ENCODE data around the gene RGSL1.

The RGSL1 gene

DNA sequence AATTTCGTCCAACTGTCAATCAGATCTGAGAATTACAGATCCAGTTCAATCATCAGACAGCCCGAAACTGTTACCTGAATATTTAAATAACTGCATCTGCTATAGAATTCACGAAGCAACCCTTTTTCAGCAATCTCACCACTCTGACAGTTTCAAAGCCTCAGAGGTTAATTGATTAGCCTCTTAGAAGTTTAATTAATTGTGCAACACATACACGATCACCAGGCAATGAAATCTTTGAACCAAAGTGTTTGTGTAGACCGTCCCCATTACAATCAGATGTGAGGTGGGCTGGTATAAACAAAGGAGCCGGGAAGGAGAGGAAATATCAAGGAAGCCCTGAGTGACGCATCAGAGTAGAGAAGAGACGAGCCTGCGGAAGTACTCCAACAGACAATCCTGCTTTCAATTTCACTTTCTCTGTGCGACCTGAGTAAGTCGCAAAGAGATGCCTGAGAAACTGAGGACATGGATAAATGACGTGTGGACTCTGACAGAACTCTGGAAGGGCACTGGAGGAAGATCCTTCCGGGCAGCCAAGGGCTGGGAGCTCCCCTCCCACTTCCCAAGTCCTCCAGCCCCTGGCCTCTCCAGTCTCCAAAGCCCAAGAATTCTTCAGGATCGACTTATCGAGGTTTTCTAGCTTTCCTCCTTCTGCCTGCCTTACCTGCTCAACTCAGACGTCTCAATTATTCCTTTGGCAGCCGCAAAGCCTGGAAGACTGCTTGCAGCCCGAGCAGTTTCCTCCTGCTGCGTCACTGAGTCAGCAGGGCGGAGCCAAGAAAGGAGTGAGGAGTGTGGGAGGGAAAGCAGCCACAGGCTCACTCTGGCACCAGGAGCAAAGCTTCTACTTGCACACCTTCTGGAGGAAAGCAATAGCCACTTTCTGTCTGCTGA is 138.8 kb downstream of the RGSL1 start, which contains the start of gene RNASEL:
TSS of gene RNASEL (minus strand) at position 757 of the 897 bp plus-strand sequence. CDS start 2,450 bp downstream, outside the sequence.
- peak within 1 kb of the TSS; percentile 73 for H3K4me3 ChIP-seq (ENCODE audit: low read depth, low read length)
- CTCF ChIA-PET = interaction anchor here (1.6 to 23.1 kb wide), 3 partner anchors 12 to 445 kb away, joined by 5 to 997 read pairs (median 65); partner anchors contain the start of gene NPL
- TF ChIP-seq, protein P1, sequence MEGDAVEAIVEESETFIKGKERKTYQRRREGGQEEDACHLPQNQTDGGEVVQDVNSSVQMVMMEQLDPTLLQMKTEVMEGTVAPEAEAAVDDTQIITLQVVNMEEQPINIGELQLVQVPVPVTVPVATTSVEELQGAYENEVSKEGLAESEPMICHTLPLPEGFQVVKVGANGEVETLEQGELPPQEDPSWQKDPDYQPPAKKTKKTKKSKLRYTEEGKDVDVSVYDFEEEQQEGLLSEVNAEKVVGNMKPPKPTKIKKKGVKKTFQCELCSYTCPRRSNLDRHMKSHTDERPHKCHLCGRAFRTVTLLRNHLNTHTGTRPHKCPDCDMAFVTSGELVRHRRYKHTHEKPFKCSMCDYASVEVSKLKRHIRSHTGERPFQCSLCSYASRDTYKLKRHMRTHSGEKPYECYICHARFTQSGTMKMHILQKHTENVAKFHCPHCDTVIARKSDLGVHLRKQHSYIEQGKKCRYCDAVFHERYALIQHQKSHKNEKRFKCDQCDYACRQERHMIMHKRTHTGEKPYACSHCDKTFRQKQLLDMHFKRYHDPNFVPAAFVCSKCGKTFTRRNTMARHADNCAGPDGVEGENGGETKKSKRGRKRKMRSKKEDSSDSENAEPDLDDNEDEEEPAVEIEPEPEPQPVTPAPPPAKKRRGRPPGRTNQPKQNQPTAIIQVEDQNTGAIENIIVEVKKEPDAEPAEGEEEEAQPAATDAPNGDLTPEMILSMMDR (IDR thresholded peaks at IDR 0.05; ENCODE audit: insufficient read depth, low read length, missing control alignments) = no peak
- POLR2A ChIA-PET = no interaction called here
- DNase-seq (ENCODE audit: low read depth, low spot score) = no peak

DNA sequence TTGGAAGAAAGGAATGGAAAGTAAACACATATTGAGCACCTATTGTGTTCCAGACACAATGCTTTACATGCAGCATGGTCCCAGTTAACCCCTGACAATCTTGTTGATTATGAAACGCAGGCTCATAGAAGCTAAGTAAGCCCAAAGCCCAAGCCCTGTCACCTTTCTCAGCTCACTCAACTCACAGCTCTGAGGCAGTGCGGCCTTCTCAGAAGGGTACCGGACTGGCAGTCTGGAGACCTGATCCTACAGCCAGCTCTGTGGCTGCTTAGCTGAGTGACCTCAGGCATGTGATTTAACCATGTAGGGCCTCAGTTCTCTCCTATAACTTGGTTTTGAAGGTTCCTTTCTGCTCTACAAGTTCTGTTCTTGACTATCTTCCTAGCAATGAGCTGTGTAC is 139.6 kb downstream of the RGSL1 start:
- DNase-seq (ENCODE audit: low read depth, low spot score) = no peak
- no peak overlapping the region for H3K4me3 ChIP-seq (ENCODE audit: low read depth, low read length)
- TF ChIP-seq, protein P1 (IDR thresholded peaks at IDR 0.05; ENCODE audit: insufficient read depth, low read length, missing control alignments) = no peak
- ChIA-PET POLR2A (no interaction called here), CTCF (interaction anchor here (1.6 to 23.1 kb wide), 3 partner anchors 11 to 446 kb away, joined by 5 to 997 read pairs (median 65); partner anchors contain the start of gene NPL)

DNA sequence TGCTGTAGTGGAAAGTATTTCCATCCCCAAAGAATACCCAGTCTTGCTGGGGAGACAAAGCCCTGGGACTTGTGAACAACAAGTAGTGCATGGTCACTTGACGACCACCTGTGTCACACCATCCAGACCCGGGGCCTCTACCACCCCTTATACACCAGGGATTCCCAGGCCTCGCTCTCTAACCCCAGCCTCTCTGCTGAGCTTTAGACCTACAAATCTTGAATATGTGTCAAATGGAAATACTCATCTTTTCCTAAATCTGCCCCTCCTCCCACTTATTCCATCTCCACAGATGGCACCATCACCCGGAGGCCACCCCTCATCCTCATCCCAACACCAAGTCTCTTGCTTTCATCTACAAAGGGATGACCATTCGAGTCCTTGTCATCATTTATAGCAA is 140.0 kb downstream of the RGSL1 start:
- no peak for DNase-seq (ENCODE audit: low read depth, low spot score)
- ChIA-PET POLR2A (no interaction called here), CTCF (interaction anchor here (1.6 to 23.1 kb wide), 3 partner anchors 11 to 447 kb away, joined by 5 to 997 read pairs (median 65); partner anchors contain the start of gene NPL)
- TF ChIP-seq, protein P1 (IDR thresholded peaks at IDR 0.05; ENCODE audit: insufficient read depth, low read length, missing control alignments) = no peak
- H3K4me3 ChIP-seq (ENCODE audit: low read depth, low read length) = no peak overlapping the region

DNA sequence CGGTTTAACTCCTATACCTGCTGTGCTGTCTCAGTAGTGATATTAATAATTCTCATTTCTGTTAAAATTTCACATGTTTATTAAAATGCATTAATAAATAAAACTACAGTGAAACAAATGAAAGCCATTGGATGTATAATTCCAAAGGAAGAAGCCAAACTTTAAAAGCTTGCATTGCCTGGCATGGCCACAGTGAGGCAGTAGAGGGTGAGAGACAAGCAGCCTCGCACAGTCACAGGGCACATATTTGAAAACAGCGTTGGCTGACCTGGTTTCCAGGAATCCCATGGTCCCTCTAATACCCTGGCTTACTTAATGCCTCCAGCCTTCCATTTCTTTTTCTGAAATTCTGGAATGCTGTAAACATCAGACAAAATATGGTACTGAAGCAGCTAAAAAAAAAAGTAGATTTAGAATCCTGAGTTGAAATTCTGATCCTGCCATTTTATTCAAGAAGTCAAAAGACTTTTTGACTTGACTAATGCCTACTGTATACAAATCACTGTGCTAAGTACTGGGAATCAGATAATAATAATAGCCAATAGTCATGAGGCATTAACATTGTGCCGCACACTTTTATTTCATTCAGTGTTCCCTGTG is 145.8 kb downstream of the RGSL1 start:
- no peak for DNase-seq (ENCODE audit: low read depth, low spot score)
- ChIA-PET CTCF (interaction anchor here (0.6 to 23.1 kb wide), 28 partner anchors 7 to 515 kb away, joined by 3 to 997 read pairs (median 4); partner anchors contain the start of genes NPL and RGS16), POLR2A (no interaction called here)
- no peak overlapping the region for H3K4me3 ChIP-seq (ENCODE audit: low read depth, low read length)
- TF ChIP-seq, protein P1 (IDR thresholded peaks at IDR 0.05; ENCODE audit: insufficient read depth, low read length, missing control alignments) = peak; percentile 74

DNA sequence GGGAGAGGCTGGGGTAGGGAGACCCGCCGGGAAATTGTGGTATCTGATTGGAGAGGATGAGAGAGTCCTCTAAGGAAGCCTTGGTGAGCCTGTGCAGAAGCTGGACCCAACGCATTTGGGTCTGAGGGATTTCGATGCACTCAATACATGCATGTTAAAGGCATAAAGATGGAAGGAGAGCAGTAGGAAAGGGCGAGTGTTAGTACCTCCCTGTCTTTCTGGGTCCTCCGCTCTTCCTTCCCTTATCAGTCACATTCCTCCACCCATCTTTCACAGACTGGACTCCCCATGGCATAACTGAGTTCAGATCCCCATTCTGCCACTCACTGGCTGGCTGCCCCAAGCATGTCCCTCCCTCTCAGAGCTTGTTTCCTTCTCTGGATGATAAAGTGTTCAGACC is 147.0 kb downstream of the RGSL1 start:
- ChIA-PET CTCF (interaction anchor here (0.8 to 23.1 kb wide), 5 partner anchors 14 to 241 kb away, joined by 3 to 997 read pairs (median 6); partner anchors contain the start of genes NPL and RGS16), POLR2A (no interaction called here)
- TF ChIP-seq, protein P1 (IDR thresholded peaks at IDR 0.05; ENCODE audit: insufficient read depth, low read length, missing control alignments) = no peak
- H3K4me3 ChIP-seq (ENCODE audit: low read depth, low read length) = no peak overlapping the region
- DNase-seq (ENCODE audit: low read depth, low spot score) = no peak

DNA sequence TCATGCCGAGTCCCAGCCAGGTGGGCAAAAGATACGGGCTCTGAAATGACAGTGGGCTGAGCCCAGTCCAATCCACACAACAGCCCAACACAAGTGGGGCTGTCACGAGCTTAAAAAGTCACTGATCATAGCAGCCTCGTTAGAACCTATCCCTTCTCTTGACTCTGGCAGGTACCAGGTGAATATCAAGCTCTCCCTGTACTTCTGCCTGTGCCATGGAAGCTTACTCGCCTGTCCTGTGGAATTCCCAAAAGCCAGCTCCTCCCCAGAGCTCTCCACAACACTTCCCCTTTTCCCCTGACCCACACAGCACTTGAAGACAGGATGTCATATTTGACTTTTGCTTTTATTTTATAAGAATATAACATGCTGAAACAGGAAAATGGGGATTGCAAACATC is 148.3 kb downstream of the RGSL1 start:
- ChIA-PET CTCF (interaction anchor here (1.5 to 23.1 kb wide), 4 partner anchors 9 to 188 kb away, joined by 5 to 997 read pairs (median 124); partner anchors contain the start of genes NPL, RGS16 and RNASEL), POLR2A (no interaction called here)
- H3K4me3 ChIP-seq (ENCODE audit: low read depth, low read length) = no peak overlapping the region
- no peak for DNase-seq (ENCODE audit: low read depth, low spot score)
- TF ChIP-seq, protein P1 (IDR thresholded peaks at IDR 0.05; ENCODE audit: insufficient read depth, low read length, missing control alignments) = no peak

Measured in AG04449 (cell line).